ENCODE data around the gene CRBN.

- TF ChIP-seq POLR2A (IDR thresholded peaks at IDR 0.05; ENCODE audit: low read depth, low read length): no peak
- no peak for TF ChIP-seq POLR2AphosphoS5 (IDR thresholded peaks at IDR 0.05; ENCODE audit: low read depth, low read length)
- TF ChIP-seq SPI1 (IDR thresholded peaks at IDR 0.05; ENCODE audit: low read depth, low read length): no peak
- no peak for TF ChIP-seq TAF1 (IDR thresholded peaks at IDR 0.05; ENCODE audit: low read depth, low read length)
- TF ChIP-seq POU2F2 (IDR thresholded peaks at IDR 0.05; ENCODE audit: low read depth, low read length): no peak
- no peak for TF ChIP-seq PAX5 (IDR thresholded peaks at IDR 0.05; ENCODE audit: insufficient read depth, low read length, severe bottlenecking)
These were observed 33.7 kb downstream of the CRBN start for GRCh38 chr3:3145831-3146230.
